Thymus (tissue), 11 donors: Measurements from ENCODE around the gene ARHGAP19. TPM values are rescaled to one million over a fixed set of nuclear protein-coding genes. Genes with fewer than 3 reads are reported as not detected.
A peak's percentile ranks its signal among the peaks of the same experiment; 100 is the strongest.

Experiments used
- DNase-seq, 9 donors: peaks; one replicate each; pipeline ENCODE4 v3.0.0-alpha.2; 2013; ENCODE audit warnings: low spot score in 9 of 9, low read depth in 6 of 9, missing footprints in 1 of 9
- H3K27ac ChIP-seq, 2 donors: one replicate each; pipeline ENCODE4 v1.5.1; 2013; ENCODE audit warnings: control low read depth in 1 of 2, low read depth in 1 of 2, low read length in 1 of 2, mild to moderate bottlenecking in 1 of 2, moderate library complexity in 1 of 2
- H3K27me3 ChIP-seq, 2 donors: one replicate each; pipeline ENCODE4 v1.5.1; 2013; ENCODE audit warnings: low read length in 1 of 2; ENCODE audit not compliant: control insufficient read depth in 2 of 2, insufficient read depth in 1 of 2
- H3K36me3 ChIP-seq, 2 donors: one replicate each; pipeline ENCODE4 v1.5.1; 2013; ENCODE audit warnings: low read length in 1 of 2, mild to moderate bottlenecking in 1 of 2, moderate library complexity in 1 of 2; ENCODE audit not compliant: control insufficient read depth in 2 of 2, insufficient read depth in 2 of 2
- H3K4me1 ChIP-seq, 2 donors: one replicate each; pipeline ENCODE4 v1.5.1; 2013; ENCODE audit warnings: low read length in 2 of 2; ENCODE audit not compliant: control insufficient read depth in 2 of 2, insufficient read depth in 2 of 2
- H3K4me3 ChIP-seq, 2 donors: one replicate each; pipeline ENCODE4 v1.5.1; 2013; ENCODE audit warnings: low read length in 2 of 2, control low read depth in 1 of 2, mild to moderate bottlenecking in 1 of 2
- H3K9me3 ChIP-seq, 2 donors: one replicate each; pipeline ENCODE4 v1.5.1; 2013; ENCODE audit warnings: low read length in 1 of 2, mild to moderate bottlenecking in 1 of 2; ENCODE audit not compliant: control insufficient read depth in 2 of 2, insufficient read depth in 1 of 2
- WGBS: extraction: QIAGEN DNeasy Blood & Tissue Kit; methylation state at CpG from one replicate; pipeline ENCODE4 v1.1.7; 2013; 5-methylcytosine and 5-hydroxymethylcytosine counted together
- polyA plus RNA-seq: library from polyadenylated mRNA; stranded (reverse); fragments of 200-250 nt; gene quantifications from one replicate; pipeline ENCODE4 v1.2.3, GENCODE V29; 2013
- total RNA-seq: library from RNA; stranded (reverse); fragments of 120-200 nt; gene quantifications from one replicate; pipeline ENCODE4 v1.2.4, GENCODE V29; 2013
- donor health status: healthy.

Gene ARHGAP19
- total and polyA plus RNA-seq, 2 donors, result 5.8 to 18.2 TPM

- Histone ChIP-seq H3K36me3 (peaks cover 0 to 8% of the 10 kb centered on the region in 2 donors), H3K27ac (peak overlapping the region in 1 of 2 donors; percentile 92), H3K4me1 (peaks cover 13 to 81% of the 10 kb centered on the region in 2 donors), H3K27me3 (peaks cover 14 to 58% of the 10 kb centered on the region in 2 donors), H3K9me3 (peaks cover 0 to 4% of the 10 kb centered on the region in 2 donors), H3K4me3 (no peak overlapping the region)
- 93% methylated on average over 18 of the region's 18 CpGs for WGBS
- DNase-seq, result no peak
Measured at GRCh38 chr10:97186911-97187310, 105.5 kb downstream of the ARHGAP19 start.

GRCh38 chr10:97185326-97186058 is 106.9 kb downstream of the ARHGAP19 start, which contains the start of gene SLIT1:
Gene SLIT1 (minus strand): TSS chr10:97185959. CDS start chr10:97185674, 285 bp downstream.
- Histone ChIP-seq H3K4me3 (peak within 1 kb of the TSS; percentile 55 to 68), H3K27me3 (peaks cover 14 to 65% of the 10 kb centered on the region in 2 donors), H3K9me3 (peaks cover 0 to 4% of the 10 kb centered on the region in 2 donors), H3K36me3 (peaks cover 0 to 14% of the 10 kb centered on the region in 2 donors), H3K4me1 (peaks cover 13 to 92% of the 10 kb centered on the region in 2 donors), H3K27ac (peak within 1 kb of the TSS in 1 of 2 donors; percentile 92)
- peak in 2 of 9 donors; percentile 60 to 70 for DNase-seq
- 2% methylated on average over 74 of the region's 74 CpGs for WGBS

- Histone ChIP-seq H3K27ac (peak overlapping the region in 1 of 2 donors; percentile 79), H3K4me1 (peaks cover 13 to 92% of the 10 kb centered on the region in 2 donors), H3K36me3 (peaks cover 0 to 14% of the 10 kb centered on the region in 2 donors), H3K27me3 (peaks cover 14 to 67% of the 10 kb centered on the region in 2 donors), H3K4me3 (peak overlapping the region; percentile 55 to 68), H3K9me3 (peaks cover 0 to 4% of the 10 kb centered on the region in 2 donors)
- DNase-seq, result peak in 1 of 9 donors; percentile 53
- WGBS, result 17% methylated on average over 17 of the region's 17 CpGs
Measured at GRCh38 chr10:97184971-97185325, 107.5 kb downstream of the ARHGAP19 start.

- peak overlapping the region in 1 of 2 donors; percentile 68 for H3K4me3 ChIP-seq
- no peak for DNase-seq
- H3K27ac ChIP-seq, result peak overlapping the region in 1 of 2 donors; percentile 13
- whole genome bisulfite sequencing, result 81% methylated on average over 3 of the region's 3 CpGs
- peaks cover 0 to 4% of the 10 kb centered on the region in 2 donors for H3K9me3 ChIP-seq
- H3K27me3 ChIP-seq, result peaks cover 18 to 74% of the 10 kb centered on the region in 2 donors
- peaks cover 13 to 89% of the 10 kb centered on the region in 2 donors for H3K4me1 ChIP-seq
- peaks cover 0 to 14% of the 10 kb centered on the region in 2 donors for H3K36me3 ChIP-seq
Measured at GRCh38 chr10:97183314-97183713, 109.1 kb downstream of the ARHGAP19 start.

DNA sequence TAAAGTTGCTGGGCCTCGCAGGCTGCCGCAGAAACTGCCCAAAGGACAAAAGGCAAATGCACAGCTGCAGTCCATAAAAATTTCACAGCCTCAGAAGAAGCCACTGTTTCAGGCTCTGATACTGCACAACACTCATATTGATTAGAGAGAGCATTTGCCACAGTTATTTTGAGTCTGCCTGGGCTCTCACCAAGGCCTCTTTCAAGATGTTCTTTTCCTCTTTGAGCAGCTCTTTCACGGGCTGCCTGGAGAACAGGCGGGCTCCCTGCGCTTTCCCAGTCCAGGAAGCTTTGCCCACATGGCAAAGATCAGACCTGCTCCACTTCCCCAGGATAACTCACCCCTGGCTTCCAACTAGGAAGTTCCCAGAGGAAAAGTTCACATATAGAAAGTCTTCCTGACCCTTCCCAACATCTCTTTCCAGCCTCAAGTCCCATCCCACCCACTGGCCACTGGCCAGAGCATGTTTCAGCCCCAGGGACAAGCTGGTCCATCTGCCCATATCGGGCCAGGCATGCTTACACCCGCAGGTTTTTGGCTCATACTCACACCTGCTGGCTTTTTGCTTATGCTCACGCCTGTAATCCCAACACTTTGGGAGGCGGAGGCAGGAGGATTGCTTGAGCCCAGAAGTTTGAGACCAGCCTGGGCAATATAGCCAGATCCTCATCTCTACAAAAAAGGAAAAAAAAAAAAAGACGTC is 110.0 kb downstream of the ARHGAP19 start:
- WGBS, result 92% methylated on average over 10 of the region's 10 CpGs
- H3K27me3 ChIP-seq, result peaks cover 21 to 70% of the 10 kb centered on the region in 2 donors
- H3K36me3 ChIP-seq, result peaks cover 0 to 19% of the 10 kb centered on the region in 2 donors
- peaks cover 10 to 84% of the 10 kb centered on the region in 2 donors for H3K4me1 ChIP-seq
- H3K27ac ChIP-seq, result no peak overlapping the region
- no peaks in the 10 kb centered on the region for H3K9me3 ChIP-seq
- peak overlapping the region in 1 of 2 donors; percentile 68 for H3K4me3 ChIP-seq
- DNase-seq, result no peak

GRCh38 chr10:97180986-97181385 is 111.5 kb downstream of the ARHGAP19 start:
- WGBS, result 90% methylated on average over 10 of the region's 10 CpGs
- DNase-seq, result no peak
- H3K4me1 ChIP-seq, result peaks cover 9 to 82% of the 10 kb centered on the region in 2 donors
- peaks cover 0 to 19% of the 10 kb centered on the region in 2 donors for H3K36me3 ChIP-seq
- H3K27me3 ChIP-seq, result peaks cover 19 to 60% of the 10 kb centered on the region in 2 donors
- no peak overlapping the region for H3K4me3 ChIP-seq
- H3K27ac ChIP-seq, result no peak overlapping the region
- H3K9me3 ChIP-seq, result no peaks in the 10 kb centered on the region

GRCh38 chr10:97180363-97180755 is 112.1 kb downstream of the ARHGAP19 start:
- 88% methylated on average over 8 of the region's 8 CpGs for WGBS
- H3K4me3 ChIP-seq, result peak overlapping the region in 1 of 2 donors; percentile 26
- peaks cover 5 to 88% of the 10 kb centered on the region in 2 donors for H3K4me1 ChIP-seq
- peaks cover 0 to 19% of the 10 kb centered on the region in 2 donors for H3K36me3 ChIP-seq
- DNase-seq, result no peak
- H3K27ac ChIP-seq, result no peak overlapping the region
- H3K27me3 ChIP-seq, result peaks cover 16 to 55% of the 10 kb centered on the region in 2 donors
- no peaks in the 10 kb centered on the region for H3K9me3 ChIP-seq

GRCh38 chr10:97179731-97180362 is 112.6 kb downstream of the ARHGAP19 start:
- no peaks in the 10 kb centered on the region for H3K9me3 ChIP-seq
- H3K27ac ChIP-seq, result no peak overlapping the region
- peaks cover 0 to 19% of the 10 kb centered on the region in 2 donors for H3K36me3 ChIP-seq
- H3K4me1 ChIP-seq, result peaks cover under 1 to 84% of the 10 kb centered on the region in 2 donors
- peaks cover 12 to 50% of the 10 kb centered on the region in 2 donors for H3K27me3 ChIP-seq
- 30% methylated on average over 26 of the region's 26 CpGs for WGBS
- H3K4me3 ChIP-seq, result peak overlapping the region in 1 of 2 donors; percentile 26
- DNase-seq, result peak in 1 of 9 donors; percentile 70
